SK-N-MC (cell line): ENCODE results near the gene PCSK4.

Experiments used
- EZH2 ChIP-seq: fragments of 200-600 bp; sonication (generic); IDR thresholded peaks from one replicate; pipeline ENCODE4 v1.6.1; 2017; ENCODE audit warnings: antibody characterized with exemption
- FOXP2 ChIP-seq: optimal IDR thresholded peaks from 2 replicates; pipeline ENCODE3; 2011; ENCODE audit warnings: mild to moderate bottlenecking, moderate library complexity; ENCODE audit not compliant: insufficient read depth; ENCODE audit errors: extremely low read length, control extremely low read depth
- POLR2AphosphoS5 ChIP-seq: IDR thresholded peaks from 2 replicates; pipeline ENCODE4 v1.6.1; 2012; ENCODE audit warnings: mild to moderate bottlenecking, low read depth, low read length, borderline replicate concordance

GRCh38 chr19:1521636-1522035 lies 31.5 kb upstream of the PCSK4 start:
- TF ChIP-seq FOXP2 (no peak), EZH2 (no peak), POLR2AphosphoS5 (no peak)
